ENCODE results near the gene CUEDC1. TPM values are rescaled to one million over a fixed set of nuclear protein-coding genes. Genes with fewer than 3 reads are reported as not detected.

CUEDC1 gene
- total and polyA plus RNA-seq, 2 of the 13 experiments (the other 11 are each of a cell fraction or from before 2014, with no cell fraction given) = 7.4 to 12.9 TPM

DNA sequence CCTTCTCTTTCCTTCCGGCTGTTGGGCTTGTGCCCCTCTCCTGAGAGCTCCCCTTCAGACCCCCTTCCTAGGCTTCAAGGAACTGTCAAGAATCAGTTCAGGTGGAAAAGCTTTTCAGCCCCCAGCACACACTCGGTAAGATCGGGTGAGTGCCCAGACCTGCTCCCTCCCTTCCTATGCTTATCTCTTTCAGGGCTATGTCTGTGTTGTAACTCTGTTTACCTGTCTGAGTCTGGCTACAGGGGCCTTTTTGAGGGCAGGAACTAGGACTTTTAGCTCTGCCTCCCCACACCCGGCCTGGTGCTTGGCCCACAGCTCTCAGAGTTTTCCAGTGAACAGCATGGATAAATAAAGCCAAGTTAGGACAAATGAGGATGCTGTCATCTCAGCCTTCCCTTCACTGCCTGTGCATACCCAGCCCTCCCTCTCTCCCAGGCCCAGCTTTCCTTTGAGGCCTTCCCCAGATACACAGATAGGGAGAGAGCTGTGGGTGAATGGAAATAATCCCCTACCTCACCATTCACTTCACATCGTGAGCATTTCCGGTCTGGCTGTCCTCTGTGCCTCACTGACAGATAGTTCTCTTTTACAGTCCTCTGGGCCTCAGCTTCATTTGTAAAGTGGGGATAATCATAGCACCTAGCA is 99.7 kb downstream of the CUEDC1 start (continued):
- TF ChIP-seq LRRFIP1 (CRISPR knock-in tag; conservative IDR thresholded peaks at IDR 0.05) (no peak), ZNF207 (IDR thresholded peaks at IDR 0.05; ENCODE audit: borderline replicate concordance) (no peak), ZFP36L2 (CRISPR knock-in tag; IDR thresholded peaks at IDR 0.05) (no peak), GTF2F1 (IDR thresholded peaks at IDR 0.05; ENCODE audit: low read length) (no peak), POGK (CRISPR knock-in tag; conservative IDR thresholded peaks at IDR 0.05) (0 out of 2 replicates have a peak, but pooled peaks have one; percentile 61), ZNF615 (CRISPR knock-in tag; IDR thresholded peaks at IDR 0.05; ENCODE audit: borderline replicate concordance) (no peak), MTA3 (CRISPR knock-in tag; IDR thresholded peaks at IDR 0.05) (no peak), KDM6A (CRISPR knock-in tag; IDR thresholded peaks at IDR 0.05; ENCODE audit: low read depth) (peak; percentile 83), HOXA5 (CRISPR knock-in tag; IDR thresholded peaks at IDR 0.05) (no peak), RARG (CRISPR knock-in tag; IDR thresholded peaks at IDR 0.05; ENCODE audit: low read depth) (no peak), EEA1 (CRISPR knock-in tag; IDR thresholded peaks at IDR 0.05; ENCODE audit: borderline replicate concordance) (no peak), ZNF780A (CRISPR knock-in tag; IDR thresholded peaks at IDR 0.05) (no peak), EHMT2 (IDR thresholded peaks at IDR 0.05; ENCODE audit: borderline replicate concordance, low read depth, low read length) (no peak), SETDB1 (CRISPR knock-in tag; IDR thresholded peaks at IDR 0.05; ENCODE audit: borderline replicate concordance) (no peak), ZNF205 (CRISPR knock-in tag; IDR thresholded peaks at IDR 0.05) (peak; percentile 87; the same call in 1 of the 2 replicates), ZNF354B (CRISPR knock-in tag; IDR thresholded peaks at IDR 0.05) (0 out of 2 replicates have a peak, but pooled peaks have one; percentile 60), NCOR1 (IDR thresholded peaks at IDR 0.05; ENCODE audit: borderline replicate concordance, low read length) (no peak; the same call in 1 of the 2 replicates), ATM (IDR thresholded peaks at IDR 0.05; ENCODE audit: borderline replicate concordance) (no peak), ZNF556 (CRISPR knock-in tag; IDR thresholded peaks at IDR 0.05; ENCODE audit: borderline replicate concordance) (peak; percentile 40; the same call in 1 of the 2 replicates), ZNF775 (CRISPR knock-in tag; IDR thresholded peaks at IDR 0.05; ENCODE audit: borderline replicate concordance) (no peak)
- TF ChIP-seq, protein P1, sequence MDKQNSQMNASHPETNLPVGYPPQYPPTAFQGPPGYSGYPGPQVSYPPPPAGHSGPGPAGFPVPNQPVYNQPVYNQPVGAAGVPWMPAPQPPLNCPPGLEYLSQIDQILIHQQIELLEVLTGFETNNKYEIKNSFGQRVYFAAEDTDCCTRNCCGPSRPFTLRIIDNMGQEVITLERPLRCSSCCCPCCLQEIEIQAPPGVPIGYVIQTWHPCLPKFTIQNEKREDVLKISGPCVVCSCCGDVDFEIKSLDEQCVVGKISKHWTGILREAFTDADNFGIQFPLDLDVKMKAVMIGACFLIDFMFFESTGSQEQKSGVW (CRISPR knock-in tag; IDR thresholded peaks at IDR 0.05; ENCODE audit: borderline replicate concordance) = no peak
- TF ChIP-seq, protein P2, sequence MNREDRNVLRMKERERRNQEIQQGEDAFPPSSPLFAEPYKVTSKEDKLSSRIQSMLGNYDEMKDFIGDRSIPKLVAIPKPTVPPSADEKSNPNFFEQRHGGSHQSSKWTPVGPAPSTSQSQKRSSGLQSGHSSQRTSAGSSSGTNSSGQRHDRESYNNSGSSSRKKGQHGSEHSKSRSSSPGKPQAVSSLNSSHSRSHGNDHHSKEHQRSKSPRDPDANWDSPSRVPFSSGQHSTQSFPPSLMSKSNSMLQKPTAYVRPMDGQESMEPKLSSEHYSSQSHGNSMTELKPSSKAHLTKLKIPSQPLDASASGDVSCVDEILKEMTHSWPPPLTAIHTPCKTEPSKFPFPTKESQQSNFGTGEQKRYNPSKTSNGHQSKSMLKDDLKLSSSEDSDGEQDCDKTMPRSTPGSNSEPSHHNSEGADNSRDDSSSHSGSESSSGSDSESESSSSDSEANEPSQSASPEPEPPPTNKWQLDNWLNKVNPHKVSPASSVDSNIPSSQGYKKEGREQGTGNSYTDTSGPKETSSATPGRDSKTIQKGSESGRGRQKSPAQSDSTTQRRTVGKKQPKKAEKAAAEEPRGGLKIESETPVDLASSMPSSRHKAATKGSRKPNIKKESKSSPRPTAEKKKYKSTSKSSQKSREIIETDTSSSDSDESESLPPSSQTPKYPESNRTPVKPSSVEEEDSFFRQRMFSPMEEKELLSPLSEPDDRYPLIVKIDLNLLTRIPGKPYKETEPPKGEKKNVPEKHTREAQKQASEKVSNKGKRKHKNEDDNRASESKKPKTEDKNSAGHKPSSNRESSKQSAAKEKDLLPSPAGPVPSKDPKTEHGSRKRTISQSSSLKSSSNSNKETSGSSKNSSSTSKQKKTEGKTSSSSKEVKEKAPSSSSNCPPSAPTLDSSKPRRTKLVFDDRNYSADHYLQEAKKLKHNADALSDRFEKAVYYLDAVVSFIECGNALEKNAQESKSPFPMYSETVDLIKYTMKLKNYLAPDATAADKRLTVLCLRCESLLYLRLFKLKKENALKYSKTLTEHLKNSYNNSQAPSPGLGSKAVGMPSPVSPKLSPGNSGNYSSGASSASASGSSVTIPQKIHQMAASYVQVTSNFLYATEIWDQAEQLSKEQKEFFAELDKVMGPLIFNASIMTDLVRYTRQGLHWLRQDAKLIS (CRISPR knock-in tag; IDR thresholded peaks at IDR 0.05) = no peak; the same call in 1 of the 2 replicates

Data from HepG2 (cell line).